ENCODE results near the gene ADH7. TPM values are rescaled to one million over a fixed set of nuclear protein-coding genes. Genes with fewer than 3 reads are reported as not detected.

Gene ADH7
- total RNA-seq, 1 donor from 2014 or later, result not detected

DNA sequence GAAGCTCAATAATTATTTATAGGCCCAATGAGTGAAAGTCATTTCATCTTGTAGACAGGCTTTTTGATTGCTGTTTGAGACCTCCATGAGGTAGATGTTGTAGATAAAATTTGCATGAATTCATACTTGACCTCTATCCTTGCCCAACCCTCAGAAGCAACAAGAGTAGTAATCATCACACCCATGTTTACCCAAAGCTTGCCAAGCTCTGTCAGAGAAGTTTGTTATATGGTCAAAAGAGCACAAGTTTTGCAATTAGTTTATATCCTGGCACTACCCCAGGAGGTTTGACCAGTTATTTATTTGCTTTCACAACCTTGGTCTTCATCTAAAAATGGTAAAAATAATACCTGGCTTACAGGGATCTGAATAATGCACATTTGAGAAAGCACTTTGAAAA lies 20.7 kb downstream of the ADH7 start:
- H3K36me3 Mint-ChIP-seq, result no peaks in the 10 kb centered on the region
- no peak overlapping the region for H3K27ac Mint-ChIP-seq

DNA sequence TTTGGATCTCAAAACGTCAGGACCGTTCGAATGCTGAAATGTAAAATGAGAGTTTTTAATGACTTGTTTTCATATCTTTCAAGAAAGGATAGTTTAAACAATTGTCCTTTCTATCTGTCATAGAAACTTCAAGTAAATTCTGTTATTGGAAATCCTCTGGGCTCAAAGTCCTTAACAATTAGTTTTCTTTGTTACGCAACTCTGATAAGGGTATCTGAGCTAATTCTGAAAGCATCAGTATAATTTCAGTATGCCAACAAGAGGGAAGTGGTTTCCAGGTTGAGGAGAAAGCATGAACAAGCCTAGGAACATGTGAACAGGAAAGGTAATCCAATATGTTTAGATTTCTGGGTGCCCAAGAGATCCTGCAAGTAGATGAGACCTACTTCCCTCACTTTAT lies 22.0 kb downstream of the ADH7 start:
- Mint-ChIP-seq H3K4me1 (no peaks in the 10 kb centered on the region), H3K27me3 (ENCODE audit: low read depth) (no peaks in the 10 kb centered on the region), H3K27ac (no peak overlapping the region), H3K9me3 (no peaks in the 10 kb centered on the region), H3K36me3 (no peaks in the 10 kb centered on the region), H3K4me3 (no peak overlapping the region)
- no peak for DNase-seq (ENCODE audit: low spot score in 2 of 2, unreplicated experiment in 2 of 2)
- TF ChIP-seq, protein P1, sequence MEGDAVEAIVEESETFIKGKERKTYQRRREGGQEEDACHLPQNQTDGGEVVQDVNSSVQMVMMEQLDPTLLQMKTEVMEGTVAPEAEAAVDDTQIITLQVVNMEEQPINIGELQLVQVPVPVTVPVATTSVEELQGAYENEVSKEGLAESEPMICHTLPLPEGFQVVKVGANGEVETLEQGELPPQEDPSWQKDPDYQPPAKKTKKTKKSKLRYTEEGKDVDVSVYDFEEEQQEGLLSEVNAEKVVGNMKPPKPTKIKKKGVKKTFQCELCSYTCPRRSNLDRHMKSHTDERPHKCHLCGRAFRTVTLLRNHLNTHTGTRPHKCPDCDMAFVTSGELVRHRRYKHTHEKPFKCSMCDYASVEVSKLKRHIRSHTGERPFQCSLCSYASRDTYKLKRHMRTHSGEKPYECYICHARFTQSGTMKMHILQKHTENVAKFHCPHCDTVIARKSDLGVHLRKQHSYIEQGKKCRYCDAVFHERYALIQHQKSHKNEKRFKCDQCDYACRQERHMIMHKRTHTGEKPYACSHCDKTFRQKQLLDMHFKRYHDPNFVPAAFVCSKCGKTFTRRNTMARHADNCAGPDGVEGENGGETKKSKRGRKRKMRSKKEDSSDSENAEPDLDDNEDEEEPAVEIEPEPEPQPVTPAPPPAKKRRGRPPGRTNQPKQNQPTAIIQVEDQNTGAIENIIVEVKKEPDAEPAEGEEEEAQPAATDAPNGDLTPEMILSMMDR (IDR thresholded peaks at IDR 0.05; ENCODE audit: unreplicated experiment), result no peak

More for the DNA sequence above, 20.7 kb downstream of the ADH7 start:
- Mint-ChIP-seq H3K9me3 (no peaks in the 10 kb centered on the region), H3K27me3 (ENCODE audit: low read depth) (no peaks in the 10 kb centered on the region), H3K4me1 (no peaks in the 10 kb centered on the region), H3K4me3 (no peak overlapping the region)
- TF ChIP-seq, protein P1 (IDR thresholded peaks at IDR 0.05; ENCODE audit: unreplicated experiment), result no peak
- no peak for DNase-seq (ENCODE audit: low spot score in 2 of 2, unreplicated experiment in 2 of 2)

DNA sequence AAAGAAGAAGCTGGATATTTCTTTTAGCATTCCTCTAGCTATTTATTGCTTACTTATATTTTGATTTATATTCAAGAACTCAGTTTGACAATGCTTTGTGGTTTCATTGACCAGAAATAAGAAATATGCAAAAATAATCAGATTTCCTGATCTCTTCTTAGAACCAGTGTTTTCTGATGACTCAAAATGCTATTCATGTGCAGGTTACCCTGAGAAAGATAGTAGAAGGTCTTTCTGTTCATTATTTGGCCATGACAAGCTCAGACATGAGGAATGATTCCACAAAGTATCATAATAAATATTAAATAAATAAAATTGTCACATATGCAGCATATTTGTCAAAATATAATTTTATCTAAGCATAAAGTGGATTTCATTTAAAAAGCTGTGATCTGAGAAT lies 24.1 kb downstream of the ADH7 start:
- Mint-ChIP-seq H3K27ac (no peak overlapping the region), H3K4me3 (no peak overlapping the region), H3K4me1 (no peaks in the 10 kb centered on the region), H3K36me3 (no peaks in the 10 kb centered on the region), H3K27me3 (ENCODE audit: low read depth) (peaks cover 11% of the 10 kb centered on the region), H3K9me3 (no peaks in the 10 kb centered on the region)
- TF ChIP-seq, protein P1 (IDR thresholded peaks at IDR 0.05; ENCODE audit: unreplicated experiment), result no peak
- no peak for DNase-seq (ENCODE audit: low spot score in 2 of 2, unreplicated experiment in 2 of 2)

DNA sequence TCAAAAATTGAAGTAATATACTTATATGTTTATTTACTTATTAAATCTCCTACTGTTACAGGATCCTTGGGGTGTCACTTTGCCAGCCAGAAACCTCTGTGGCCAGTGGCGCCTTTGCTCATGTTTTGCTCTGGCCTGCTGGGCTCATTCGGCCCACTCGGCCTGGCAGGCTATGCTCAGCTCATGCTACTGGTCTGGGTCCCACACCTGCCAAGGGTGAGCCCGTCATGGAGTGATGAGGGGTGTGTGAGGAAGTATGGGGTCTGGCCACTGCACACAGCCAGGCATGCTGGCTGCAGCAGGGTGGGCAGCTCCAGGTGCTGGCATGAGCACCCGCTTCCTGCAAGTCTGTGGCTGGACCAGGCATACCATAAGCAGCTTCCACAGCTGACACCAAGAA lies 25.1 kb downstream of the ADH7 start:
- TF ChIP-seq, protein P1 (IDR thresholded peaks at IDR 0.05; ENCODE audit: unreplicated experiment), result no peak
- DNase-seq (ENCODE audit: low spot score in 2 of 2, unreplicated experiment in 2 of 2), result no peak
- Mint-ChIP-seq H3K27ac (no peak overlapping the region), H3K4me1 (peaks cover 4% of the 10 kb centered on the region), H3K27me3 (ENCODE audit: low read depth) (peaks cover 13% of the 10 kb centered on the region), H3K9me3 (no peaks in the 10 kb centered on the region), H3K4me3 (no peak overlapping the region), H3K36me3 (no peaks in the 10 kb centered on the region)

DNA sequence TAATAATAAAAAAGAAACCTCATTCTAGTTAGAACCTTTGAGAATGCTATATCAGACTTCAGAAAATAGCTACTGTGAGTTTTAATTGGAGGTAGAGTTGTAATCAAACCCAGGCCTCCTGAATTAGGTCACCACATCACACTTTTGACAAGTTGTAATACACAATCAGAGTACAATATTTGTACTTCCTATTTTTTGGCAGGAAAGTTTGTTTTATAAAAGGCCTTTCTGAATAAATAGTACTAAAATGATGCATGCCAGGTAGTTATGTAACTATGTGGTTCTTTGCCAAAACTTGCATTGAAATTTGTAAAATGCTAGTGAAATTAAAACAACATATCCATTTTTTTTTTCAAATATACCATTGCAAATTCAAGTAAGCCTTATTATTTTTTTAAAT lies 26.8 kb downstream of the ADH7 start:
- DNase-seq (ENCODE audit: low spot score in 2 of 2, unreplicated experiment in 2 of 2), result no peak
- H3K4me3 Mint-ChIP-seq, result no peak overlapping the region
- no peaks in the 10 kb centered on the region for H3K9me3 Mint-ChIP-seq
- no peaks in the 10 kb centered on the region for H3K36me3 Mint-ChIP-seq
- H3K27ac Mint-ChIP-seq, result no peak overlapping the region
- H3K4me1 Mint-ChIP-seq, result peaks cover 11% of the 10 kb centered on the region
- TF ChIP-seq, protein P1 (IDR thresholded peaks at IDR 0.05; ENCODE audit: unreplicated experiment), result no peak
- peaks cover 13% of the 10 kb centered on the region for H3K27me3 Mint-ChIP-seq (ENCODE audit: low read depth)
